GM12891 (cell line): Measurements from ENCODE around the gene C19orf67.
A peak's percentile ranks its signal among the peaks of the same experiment; 100 is the strongest.

Experiments used
- DNase-seq: peaks from one replicate; pipeline ENCODE4 v3.0.0; 2011; ENCODE audit warnings: low spot score; ENCODE audit not compliant: insufficient read length
- FAIRE-seq: peaks from 2 replicates; lab custom pipeline; 2011; peaks lifted over from hg19 to GRCh38; lab: Jason Lieb, UNC
- PAX5 ChIP-seq: IDR thresholded peaks from 2 replicates; pipeline ENCODE4 v1.6.1; 2011; ENCODE audit warnings: low read length, moderate library complexity, mild to moderate bottlenecking; ENCODE audit not compliant: insufficient read depth, severe bottlenecking
- POLR2A ChIP-seq: IDR thresholded peaks from 2 replicates; pipeline ENCODE4 v1.6.1; 2011; ENCODE audit warnings: low read depth, low read length, control low read depth
- POLR2AphosphoS5 ChIP-seq: IDR thresholded peaks from 2 replicates; pipeline ENCODE4 v1.6.1; 2011; ENCODE audit warnings: low read depth, low read length, control low read depth
- POU2F2 ChIP-seq: IDR thresholded peaks from 2 replicates; pipeline ENCODE4 v1.6.1; 2011; ENCODE audit warnings: low read depth, mild to moderate bottlenecking, control low read depth, low read length, moderate library complexity
- SPI1 ChIP-seq: IDR thresholded peaks from 2 replicates; pipeline ENCODE4 v1.6.1; 2011; ENCODE audit warnings: low read depth, low read length, control low read depth
- TAF1 ChIP-seq: IDR thresholded peaks from 2 replicates; pipeline ENCODE4 v1.6.1; 2011; ENCODE audit warnings: low read depth, low read length, control low read depth

The C19orf67 gene

DNA sequence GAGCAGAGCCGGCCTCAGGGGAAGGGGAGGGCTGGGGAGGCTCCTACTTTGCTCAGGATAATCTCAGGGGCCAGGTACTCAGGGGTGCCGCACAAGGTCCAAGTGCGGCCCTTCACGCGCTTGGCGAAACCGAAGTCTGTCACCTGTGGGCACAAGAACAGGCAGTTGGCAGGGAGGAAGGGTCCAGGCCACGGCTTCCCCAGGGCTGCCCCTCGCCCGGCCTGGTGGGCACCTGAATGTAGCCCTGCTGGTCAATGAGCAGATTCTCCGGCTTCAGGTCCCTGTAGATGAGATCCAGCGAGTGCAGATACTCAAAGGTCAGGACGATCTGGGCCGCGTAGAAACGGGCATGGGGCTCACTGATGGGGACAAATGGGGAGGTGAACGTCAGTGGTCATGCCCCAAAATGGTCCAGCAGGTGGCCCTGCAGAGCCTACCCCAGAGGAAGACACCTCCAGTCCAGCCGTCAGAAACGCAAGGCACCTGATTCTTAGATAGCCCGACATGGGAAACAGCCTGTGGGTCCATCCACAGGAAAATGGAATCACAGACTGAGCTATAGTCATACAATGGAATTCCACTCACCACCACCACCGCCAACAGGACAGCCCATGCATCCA is 12.1 kb upstream of the C19orf67 start:
- TF ChIP-seq POU2F2 = no peak
- TF ChIP-seq PAX5 = no peak
- TF ChIP-seq SPI1 = no peak
- TF ChIP-seq POLR2AphosphoS5 = no peak
- TF ChIP-seq POLR2A = no peak
- no peak for TF ChIP-seq TAF1
- no peak for DNase-seq
- no peak for FAIRE-seq

DNA sequence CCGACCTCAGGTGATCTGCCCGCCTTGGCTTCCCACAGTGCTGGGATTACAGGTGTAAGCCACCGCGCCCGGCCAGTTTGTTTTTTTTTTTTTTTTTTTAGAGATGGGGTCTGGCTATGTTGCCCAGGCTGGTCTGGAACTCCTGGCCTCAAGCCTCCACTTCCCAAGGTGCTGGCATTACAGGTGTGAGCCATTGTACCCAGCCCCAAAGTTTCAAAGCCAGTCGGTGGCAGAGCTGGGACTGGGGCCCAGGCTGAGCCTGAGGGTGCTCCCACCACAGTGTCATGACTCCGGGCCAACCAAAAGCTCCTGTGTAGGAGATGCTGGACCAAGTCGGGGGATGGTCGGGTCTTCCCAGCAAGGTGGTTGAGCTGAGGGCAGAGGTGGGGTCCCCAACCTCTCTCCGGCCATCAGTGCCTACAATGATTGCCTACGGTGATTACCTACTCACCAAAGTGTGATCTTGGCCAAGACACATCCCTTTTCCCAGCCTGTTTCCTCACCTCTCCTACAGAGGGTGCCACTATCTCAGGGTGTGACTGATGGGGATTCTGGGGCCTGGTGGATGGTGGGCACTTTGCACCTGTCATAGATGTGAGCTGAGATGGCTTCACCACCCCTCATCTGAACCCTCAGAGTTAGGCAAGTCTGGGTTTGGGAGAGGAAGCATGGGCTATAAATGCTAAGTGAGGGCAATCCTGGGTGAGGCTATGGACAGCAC is 10.8 kb upstream of the C19orf67 start:
- no peak for DNase-seq
- no peak for FAIRE-seq
- TF ChIP-seq POLR2A (no peak), TAF1 (no peak), PAX5 (no peak), POLR2AphosphoS5 (no peak), SPI1 (no peak), POU2F2 (no peak)

DNA sequence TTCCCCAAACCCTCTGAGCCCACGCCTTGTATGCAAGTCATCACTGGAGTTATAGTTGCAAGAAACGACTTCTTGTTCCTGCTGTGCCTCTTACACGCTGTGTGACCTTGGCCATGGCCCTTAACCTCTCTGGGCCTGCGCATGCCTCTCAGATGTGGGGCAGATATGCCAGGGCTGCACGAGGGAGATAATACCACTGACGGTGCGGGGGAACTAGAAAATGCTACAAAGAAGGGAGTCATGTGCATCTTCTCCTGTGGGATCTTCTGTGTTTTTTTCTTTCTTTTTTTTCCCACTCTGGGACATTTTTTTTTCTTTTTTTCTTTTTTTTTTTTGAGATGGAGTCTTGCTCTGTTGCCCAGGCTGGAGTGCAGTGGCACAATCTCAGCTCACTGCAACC is 9.3 kb upstream of the C19orf67 start:
- FAIRE-seq (no peak), DNase-seq (no peak)
- TF ChIP-seq POU2F2 (no peak), TAF1 (no peak), POLR2AphosphoS5 (no peak), PAX5 (no peak), POLR2A (no peak), SPI1 (no peak)

DNA sequence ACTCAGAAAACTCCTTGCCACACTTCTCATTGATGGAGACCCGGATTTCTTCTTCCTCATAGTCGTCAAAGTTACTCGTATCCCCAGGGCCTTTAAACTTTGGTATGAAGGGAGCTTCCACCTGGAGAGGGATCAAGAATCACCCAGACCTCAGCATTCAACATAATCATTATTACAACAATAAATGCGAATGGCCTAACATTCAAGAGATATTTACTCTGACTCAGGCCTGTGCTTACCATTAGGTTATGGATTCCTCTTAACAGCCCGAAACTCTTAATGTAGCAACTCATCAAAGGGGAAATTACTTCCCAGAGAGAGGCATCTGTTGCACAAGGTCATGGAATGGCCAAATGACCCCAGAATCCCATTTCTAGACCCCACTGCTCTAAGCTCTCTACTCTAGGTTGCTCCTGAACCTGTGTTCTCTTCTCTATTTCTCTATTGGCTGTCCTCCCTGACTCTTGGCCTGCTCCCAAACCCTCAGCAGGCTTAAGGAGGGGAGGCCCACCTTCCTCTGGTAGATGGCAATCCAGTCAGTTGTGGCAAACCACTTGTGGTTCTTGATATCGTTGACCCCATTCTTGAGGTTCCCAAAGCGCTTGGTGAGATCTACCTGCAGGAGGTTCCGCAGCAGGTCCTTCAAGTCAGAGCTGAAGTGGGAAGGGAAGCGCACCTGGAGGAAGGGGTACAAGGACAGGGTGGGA is 7.7 kb upstream of the C19orf67 start:
- FAIRE-seq (no peak), DNase-seq (no peak)
- TF ChIP-seq POLR2A = 0 out of 2 replicates have a peak, but pooled peaks have one; percentile 26
- TF ChIP-seq SPI1 = no peak

DNA sequence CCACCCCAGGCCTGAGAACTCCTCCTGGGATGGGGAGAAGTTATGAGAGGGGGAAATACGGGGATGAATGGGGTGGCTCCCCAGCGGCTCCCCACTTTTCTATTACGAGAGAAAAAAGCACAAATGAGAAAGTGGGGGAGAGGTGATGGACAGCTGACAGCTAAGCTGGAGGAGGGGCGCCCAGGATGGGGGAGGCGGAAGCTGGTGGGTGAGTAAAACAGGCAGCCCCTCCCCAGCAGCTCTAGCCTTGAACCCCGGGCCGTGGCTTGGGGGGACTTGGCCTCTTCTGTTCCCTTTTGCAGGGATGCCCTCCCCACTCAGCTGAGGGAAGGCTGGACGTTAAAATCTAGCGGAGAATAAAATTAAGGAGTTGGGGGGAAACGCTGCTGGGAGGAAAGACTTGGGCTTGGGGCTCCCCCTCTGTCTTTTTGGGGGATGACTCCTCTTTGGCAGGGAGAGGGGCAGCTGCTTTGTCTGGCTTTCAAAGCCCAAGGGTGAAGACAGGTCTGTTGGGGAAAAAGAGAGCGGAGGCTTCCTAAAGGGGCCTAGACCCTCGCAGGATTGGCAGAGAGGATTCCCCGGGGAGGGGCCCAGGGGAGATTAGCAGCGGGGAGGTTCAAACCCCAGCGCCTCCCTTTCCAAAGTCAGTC is 6.4 kb upstream of the C19orf67 start:
- DNase-seq = peak; percentile 66
- no peak for TF ChIP-seq POLR2AphosphoS5
- 0 out of 2 replicates have a peak, but pooled peaks have one; percentile 10 for TF ChIP-seq POU2F2
- FAIRE-seq = no peak

DNA sequence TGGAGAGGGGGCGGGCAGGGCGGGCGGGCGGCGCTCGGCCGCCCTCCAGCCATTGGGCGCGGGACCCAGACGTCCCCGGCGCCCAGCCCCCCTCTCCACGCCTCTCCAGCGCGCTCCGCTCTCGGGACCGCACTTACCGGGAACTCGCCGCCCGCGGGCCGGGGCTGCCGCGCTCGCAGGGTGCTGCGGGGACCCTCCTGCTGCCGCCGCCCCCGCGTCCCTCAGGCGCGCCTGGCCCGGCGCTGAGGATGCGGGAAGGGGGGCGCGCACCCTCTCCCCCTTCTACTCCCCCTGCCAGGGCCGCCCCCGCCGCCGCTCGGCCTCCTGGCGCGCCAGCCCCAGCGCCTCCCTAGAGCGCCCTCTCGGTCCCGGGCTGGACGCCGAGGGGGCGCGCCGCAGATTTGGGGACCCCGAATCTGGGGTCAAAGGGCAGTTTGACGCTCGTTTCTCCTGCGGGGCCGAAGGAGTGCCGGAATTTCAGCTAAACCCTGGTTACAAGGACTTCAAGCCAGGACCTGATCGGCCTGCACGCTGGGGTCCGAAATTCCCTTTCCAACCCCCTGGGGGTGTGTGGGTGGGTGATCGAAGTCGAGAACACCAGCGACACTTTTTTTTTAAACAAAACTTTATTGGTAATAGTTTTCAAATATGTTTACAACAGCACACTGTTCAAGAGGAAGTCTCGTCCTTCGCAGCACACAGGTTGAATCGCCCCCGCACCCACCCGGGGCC is 5.7 kb upstream of the C19orf67 start:
- FAIRE-seq (peak; percentile 94), DNase-seq (peak; percentile 87)
- TF ChIP-seq POLR2AphosphoS5 (no peak; the same call in 1 of the 2 replicates), SPI1 (0 out of 2 replicates have a peak, but pooled peaks have one; percentile 50)

DNA sequence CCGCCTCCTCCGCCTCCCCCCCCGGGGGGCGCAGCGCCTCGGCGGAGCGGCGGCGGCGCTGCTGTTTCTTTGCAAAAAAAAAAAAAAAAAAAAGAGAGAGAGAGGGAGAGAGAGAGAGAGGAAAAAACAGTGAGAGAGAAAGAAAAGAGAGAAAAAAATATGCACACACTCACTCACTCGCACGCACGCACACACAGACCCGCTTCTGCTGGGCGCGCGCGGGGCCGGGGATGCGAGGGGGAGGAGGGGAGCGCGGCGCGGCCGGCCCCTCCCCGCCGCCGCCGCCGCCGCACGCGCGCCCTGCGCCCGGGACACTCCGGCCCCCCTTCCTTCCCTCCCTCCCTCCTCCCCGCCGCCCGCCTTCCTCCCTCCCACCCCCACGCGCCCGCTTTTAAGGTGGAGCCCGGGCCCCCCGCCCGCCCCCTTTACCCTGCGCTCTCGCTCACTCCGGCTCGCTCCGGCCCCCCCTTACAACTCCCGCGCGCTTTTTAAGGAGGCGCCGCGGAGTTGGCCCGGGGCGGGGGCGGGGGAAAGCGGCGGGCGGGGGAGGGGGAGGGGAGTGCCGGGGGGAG is 5.0 kb upstream of the C19orf67 start, which contains the start of gene SAMD1:
Gene SAMD1, minus strand, starts transcription at position 243 of the 572 bp plus-strand sequence.
- FAIRE-seq = peak; percentile 85

DNA sequence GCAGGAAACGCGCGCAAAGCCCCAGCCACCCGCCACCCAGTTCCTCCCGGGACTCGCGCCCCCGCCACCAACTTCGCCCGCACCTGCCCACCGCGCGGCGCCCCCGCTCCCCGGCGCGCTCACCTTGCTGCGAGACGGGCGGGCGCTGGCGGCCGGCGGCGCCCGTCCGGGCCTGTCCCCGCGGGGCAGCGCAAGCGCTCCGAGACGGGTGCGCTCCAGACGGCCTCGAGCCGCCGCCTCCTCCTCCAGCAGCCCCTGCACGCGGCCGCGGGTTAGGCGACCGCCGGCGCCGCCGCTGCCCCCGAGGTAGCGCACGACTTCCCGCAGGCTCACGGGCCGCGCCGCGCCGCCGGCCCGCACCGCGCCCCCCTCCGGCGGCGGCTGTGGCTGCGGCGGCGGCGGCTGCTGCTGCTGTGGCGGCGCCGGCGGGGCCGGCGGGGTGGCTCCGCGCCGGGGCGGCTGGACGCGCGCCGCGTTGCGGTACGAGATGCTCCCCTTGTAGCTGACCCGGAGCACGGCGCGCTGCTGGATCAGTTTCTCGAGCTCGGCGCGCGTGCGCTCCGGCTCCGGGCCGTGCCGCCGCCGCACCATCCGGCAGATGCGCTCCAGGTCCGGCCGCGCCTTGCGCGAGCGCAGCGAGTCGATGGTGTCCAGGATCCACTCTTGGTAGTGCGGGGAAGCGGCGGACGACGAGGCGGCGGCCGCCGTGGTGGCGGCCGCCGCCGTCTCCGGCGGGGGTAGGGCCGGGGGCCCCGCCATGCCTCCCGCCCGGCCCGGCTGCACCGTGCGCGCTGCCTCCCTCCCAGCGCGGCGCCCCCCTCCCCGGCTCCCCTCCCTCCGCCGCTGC is 4.3 kb upstream of the C19orf67 start:
- peak; percentile 86 for FAIRE-seq
- peak; percentile 59 for DNase-seq

More for the DNA sequence above, 5.0 kb upstream of the C19orf67 start, which contains the start of gene SAMD1:
- no peak for TF ChIP-seq TAF1
- TF ChIP-seq POLR2A = no peak
- no peak for TF ChIP-seq PAX5
- TF ChIP-seq SPI1 = no peak
- no peak for TF ChIP-seq POLR2AphosphoS5
- TF ChIP-seq POU2F2 = no peak
- DNase-seq = peak; percentile 76

DNA sequence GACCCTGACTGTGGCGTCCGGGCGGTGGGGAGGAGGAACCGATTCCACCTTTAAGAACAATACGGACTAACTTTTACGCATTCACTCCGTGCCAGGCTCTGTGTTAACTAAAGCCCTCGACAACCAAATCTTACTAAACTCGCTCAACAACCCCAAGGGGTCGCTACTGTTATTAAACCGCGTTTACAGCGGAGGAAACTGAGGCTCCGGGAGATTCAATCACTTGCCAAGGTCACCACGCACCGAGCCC is 3.8 kb upstream of the C19orf67 start:
- no peak for TF ChIP-seq POLR2AphosphoS5
- TF ChIP-seq SPI1 = no peak
- no peak for TF ChIP-seq TAF1
- no peak for TF ChIP-seq PAX5
- TF ChIP-seq POLR2A = no peak
- TF ChIP-seq POU2F2 = no peak
- DNase-seq = no peak
- FAIRE-seq = no peak

More for the DNA sequence above, 4.3 kb upstream of the C19orf67 start:
- TF ChIP-seq SPI1 (no peak), PAX5 (no peak), POLR2AphosphoS5 (no peak), POLR2A (no peak), TAF1 (no peak), POU2F2 (no peak)
